Mesendoderm (in vitro differentiated cells): ENCODE measurements around the gene ADAMTS17.

Source experiments
- DNase-seq: peaks from one replicate; pipeline ENCODE4 v3.0.0; 2013
- H2AK5ac ChIP-seq: 2 replicates; pipeline ENCODE4 v1.6.1; 2013; ENCODE audit warnings: low read length, inconsistent platforms
- H2BK120ac ChIP-seq: 2 replicates; pipeline ENCODE4 v1.6.1; 2013; ENCODE audit warnings: low read depth, mild to moderate bottlenecking, low read length, moderate library complexity, mixed read lengths
- H2BK15ac ChIP-seq: replicated peaks from 2 replicates; pipeline ENCODE4 v1.6.1; 2013; ENCODE audit warnings: low read depth, mild to moderate bottlenecking, moderate library complexity
- H2BK5ac ChIP-seq: 2 replicates; pipeline ENCODE4 v1.6.1; 2013; ENCODE audit warnings: low read length, inconsistent platforms
- H3K18ac ChIP-seq: 2 replicates; pipeline ENCODE4 v1.6.1; 2013; ENCODE audit warnings: mild to moderate bottlenecking, low read length, mixed read lengths
- H3K23ac ChIP-seq: one replicate; pipeline ENCODE4 v1.6.1; 2013; ENCODE audit warnings: low read length
- H3K27ac ChIP-seq: 2 replicates; pipeline ENCODE4 v1.5.1; 2013; ENCODE audit warnings: low read depth, mild to moderate bottlenecking, inconsistent platforms, low read length, moderate library complexity
- H3K27me3 ChIP-seq: 2 replicates; pipeline ENCODE4 v1.6.1; 2013; ENCODE audit warnings: low read length, control low read depth, mild to moderate bottlenecking, inconsistent platforms; ENCODE audit not compliant: insufficient read depth, poor library complexity
- H3K36me3 ChIP-seq: 2 replicates; pipeline ENCODE4 v1.6.1; 2013; ENCODE audit warnings: low read length, inconsistent platforms; ENCODE audit not compliant: control insufficient read depth, insufficient read depth
- H3K4ac ChIP-seq: one replicate; pipeline ENCODE4 v1.6.1; 2013; ENCODE audit warnings: low read depth, mild to moderate bottlenecking, low read length, moderate library complexity
- H3K4me1 ChIP-seq: 2 replicates; pipeline ENCODE4 v1.6.1; 2013; ENCODE audit warnings: low read depth, low read length, inconsistent platforms; ENCODE audit not compliant: control insufficient read depth
- H3K4me2 ChIP-seq: 2 replicates; pipeline ENCODE4 v1.6.1; 2013; ENCODE audit warnings: low read length
- H3K4me3 ChIP-seq: 2 replicates; pipeline ENCODE4 v1.5.1; 2013; ENCODE audit warnings: mild to moderate bottlenecking, low read length
- H3K56ac ChIP-seq: one replicate; pipeline ENCODE4 v1.6.1; 2013; ENCODE audit warnings: low read length
- H3K79me1 ChIP-seq: 2 replicates; pipeline ENCODE4 v1.6.1; 2013; ENCODE audit warnings: low read length, inconsistent platforms
- H3K79me2 ChIP-seq: 2 replicates; pipeline ENCODE4 v1.6.1; 2013; ENCODE audit warnings: mild to moderate bottlenecking, low read length; ENCODE audit not compliant: control insufficient read depth, insufficient read depth
- H3K9ac ChIP-seq: 2 replicates; pipeline ENCODE4 v1.6.1; 2013; ENCODE audit warnings: low read length, inconsistent platforms
- H4K5ac ChIP-seq: one replicate; pipeline ENCODE4 v1.6.1; 2013; ENCODE audit warnings: low read length
- H4K8ac ChIP-seq: one replicate; pipeline ENCODE4 v1.6.1; 2013; ENCODE audit warnings: low read depth, mild to moderate bottlenecking, control low read depth, low read length, moderate library complexity
- WGBS: extraction: QIAGEN DNeasy Blood & Tissue Kit; methylation state at CpG from one replicate; pipeline ENCODE4 v1.1.7; 2013; ENCODE audit warnings: low lambda C conversion rate, missing lambda C conversion rate; ENCODE audit not compliant: insufficient coverage; ENCODE audit errors: extremely low coverage; 5-methylcytosine and 5-hydroxymethylcytosine counted together

The ADAMTS17 gene

GRCh38 chr15:99979371-99979770 is 362.4 kb downstream of the ADAMTS17 start:
- H4K5ac ChIP-seq, result no peak overlapping the region
- no peak overlapping the region for H3K56ac ChIP-seq
- H3K4ac ChIP-seq, result no peak overlapping the region
- H3K18ac ChIP-seq, result no peak overlapping the region
- no CpG with 5 or more reads among the region's 15 CpGs for WGBS
- no peaks in the 10 kb centered on the region for H3K79me2 ChIP-seq
- peaks cover 7% of the 10 kb centered on the region for H3K4me1 ChIP-seq
- no peak overlapping the region for H2BK5ac ChIP-seq
- no peak overlapping the region for H2BK120ac ChIP-seq
- H3K9ac ChIP-seq, result no peak overlapping the region
- no peak overlapping the region for H3K4me2 ChIP-seq
- no peak overlapping the region for H4K8ac ChIP-seq
- H2AK5ac ChIP-seq, result no peak overlapping the region
- no peak overlapping the region for H3K27ac ChIP-seq
- no peaks in the 10 kb centered on the region for H3K27me3 ChIP-seq
- no peak overlapping the region for H3K23ac ChIP-seq
- H3K4me3 ChIP-seq, result no peak overlapping the region
- no peaks in the 10 kb centered on the region for H3K36me3 ChIP-seq
- no peaks in the 10 kb centered on the region for H3K79me1 ChIP-seq
- DNase-seq, result no peak
- H2BK15ac ChIP-seq, result no peak overlapping the region

GRCh38 chr15:99978426-99978825 is 363.3 kb downstream of the ADAMTS17 start:
- H2BK5ac ChIP-seq, result no peak overlapping the region
- no peak overlapping the region for H2BK15ac ChIP-seq
- no peak overlapping the region for H3K18ac ChIP-seq
- no peak overlapping the region for H4K5ac ChIP-seq
- no peak overlapping the region for H3K4ac ChIP-seq
- H4K8ac ChIP-seq, result no peak overlapping the region
- no peak overlapping the region for H3K9ac ChIP-seq
- no CpG with 5 or more reads among the region's 10 CpGs for WGBS
- H3K79me2 ChIP-seq, result no peaks in the 10 kb centered on the region
- no peak overlapping the region for H2BK120ac ChIP-seq
- no peak overlapping the region for H3K27ac ChIP-seq
- H3K36me3 ChIP-seq, result no peaks in the 10 kb centered on the region
- H3K56ac ChIP-seq, result no peak overlapping the region
- H3K4me3 ChIP-seq, result no peak overlapping the region
- no peak overlapping the region for H3K4me2 ChIP-seq
- H3K27me3 ChIP-seq, result no peaks in the 10 kb centered on the region
- peaks cover 4% of the 10 kb centered on the region for H3K4me1 ChIP-seq
- H3K79me1 ChIP-seq, result no peaks in the 10 kb centered on the region
- no peak for DNase-seq
- no peak overlapping the region for H2AK5ac ChIP-seq
- no peak overlapping the region for H3K23ac ChIP-seq

- Histone ChIP-seq H3K36me3 (no peaks in the 10 kb centered on the region), H3K23ac (no peak overlapping the region), H3K4me2 (no peak overlapping the region), H2BK5ac (no peak overlapping the region), H3K4me1 (peaks cover 4% of the 10 kb centered on the region), H3K18ac (no peak overlapping the region), H4K5ac (no peak overlapping the region), H3K9ac (no peak overlapping the region), H3K56ac (peak overlapping the region; percentile 56), H2AK5ac (peak overlapping the region; percentile 74), H3K79me2 (no peaks in the 10 kb centered on the region), H2BK15ac (no peak overlapping the region), H3K4me3 (no peak overlapping the region), H3K79me1 (no peaks in the 10 kb centered on the region), H3K27me3 (no peaks in the 10 kb centered on the region), H2BK120ac (no peak overlapping the region), H3K27ac (no peak overlapping the region), H3K4ac (no peak overlapping the region), H4K8ac (no peak overlapping the region)
- no CpG with 5 or more reads among the region's 10 CpGs for WGBS
- no peak for DNase-seq
Measured at GRCh38 chr15:99977929-99978328, 363.8 kb downstream of the ADAMTS17 start.

GRCh38 chr15:99976811-99977271 is 364.9 kb downstream of the ADAMTS17 start:
- Histone ChIP-seq H3K4me2 (no peak overlapping the region), H2BK5ac (no peak overlapping the region), H3K9ac (no peak overlapping the region), H3K79me1 (no peaks in the 10 kb centered on the region), H3K18ac (no peak overlapping the region), H3K4ac (no peak overlapping the region), H3K79me2 (no peaks in the 10 kb centered on the region), H3K36me3 (no peaks in the 10 kb centered on the region), H2BK120ac (no peak overlapping the region), H3K56ac (no peak overlapping the region), H2AK5ac (no peak overlapping the region), H3K23ac (no peak overlapping the region), H3K4me1 (peaks cover 4% of the 10 kb centered on the region), H4K5ac (no peak overlapping the region), H2BK15ac (no peak overlapping the region), H4K8ac (no peak overlapping the region), H3K4me3 (no peak overlapping the region), H3K27ac (no peak overlapping the region), H3K27me3 (no peaks in the 10 kb centered on the region)
- no peak for DNase-seq
- WGBS, result no CpG with 5 or more reads among the region's 9 CpGs

GRCh38 chr15:99976000-99976399 is 365.8 kb downstream of the ADAMTS17 start:
- Histone ChIP-seq H3K4me1 (peaks cover 4% of the 10 kb centered on the region), H3K79me1 (no peaks in the 10 kb centered on the region), H3K4me2 (no peak overlapping the region), H3K27ac (no peak overlapping the region), H2AK5ac (no peak overlapping the region), H2BK120ac (no peak overlapping the region), H3K56ac (no peak overlapping the region), H3K4me3 (no peak overlapping the region), H3K36me3 (no peaks in the 10 kb centered on the region), H3K4ac (no peak overlapping the region), H4K5ac (no peak overlapping the region), H3K18ac (no peak overlapping the region), H3K23ac (no peak overlapping the region), H2BK15ac (no peak overlapping the region), H3K9ac (no peak overlapping the region), H3K27me3 (no peaks in the 10 kb centered on the region), H4K8ac (no peak overlapping the region), H3K79me2 (no peaks in the 10 kb centered on the region), H2BK5ac (no peak overlapping the region)
- no peak for DNase-seq
- no CpG with 5 or more reads among the region's 16 CpGs for WGBS

GRCh38 chr15:99974246-99974645 is 367.5 kb downstream of the ADAMTS17 start:
- no peaks in the 10 kb centered on the region for H3K36me3 ChIP-seq
- no peak overlapping the region for H3K4me3 ChIP-seq
- H3K9ac ChIP-seq, result no peak overlapping the region
- no peaks in the 10 kb centered on the region for H3K79me2 ChIP-seq
- no peak overlapping the region for H3K4ac ChIP-seq
- H3K56ac ChIP-seq, result no peak overlapping the region
- H3K4me2 ChIP-seq, result no peak overlapping the region
- H3K27me3 ChIP-seq, result no peaks in the 10 kb centered on the region
- no peak overlapping the region for H2AK5ac ChIP-seq
- no peak overlapping the region for H2BK5ac ChIP-seq
- no peak for DNase-seq
- H2BK120ac ChIP-seq, result no peak overlapping the region
- H4K5ac ChIP-seq, result no peak overlapping the region
- H3K23ac ChIP-seq, result no peak overlapping the region
- H3K27ac ChIP-seq, result no peak overlapping the region
- no CpG with 5 or more reads among the region's 17 CpGs for WGBS
- no peak overlapping the region for H3K18ac ChIP-seq
- peaks cover 4% of the 10 kb centered on the region for H3K4me1 ChIP-seq
- no peak overlapping the region for H4K8ac ChIP-seq
- no peak overlapping the region for H2BK15ac ChIP-seq
- no peaks in the 10 kb centered on the region for H3K79me1 ChIP-seq
